PFSK-1 (cell line): ENCODE data around the gene SALL1.

Experiments
- FOXP2 ChIP-seq: optimal IDR thresholded peaks from 2 replicates; pipeline ENCODE3; 2011; ENCODE audit warnings: borderline replicate concordance, control low read depth, inconsistent platforms; ENCODE audit not compliant: insufficient read depth; ENCODE audit errors: extremely low read length, extremely low read depth
- POLR2AphosphoS5 ChIP-seq: IDR thresholded peaks from 2 replicates; pipeline ENCODE4 v1.6.1; 2012; ENCODE audit warnings: low read depth, mild to moderate bottlenecking, control low read depth, low read length, moderate library complexity
- REST ChIP-seq, 2 experiments: IDR thresholded peaks; 2 replicates each; pipeline versions ENCODE4 v1.6.1 to v1.8.0; 2011 to 2012; ENCODE audit warnings: low read depth in 2 of 2, low read length in 2 of 2, control low read depth in 1 of 2, inconsistent platforms in 1 of 2, mild to moderate bottlenecking in 1 of 2, moderate library complexity in 1 of 2; ENCODE audit not compliant: insufficient read depth in 1 of 2
- SIN3A ChIP-seq: IDR thresholded peaks from 2 replicates; pipeline ENCODE4 v1.6.1; 2012; ENCODE audit warnings: mild to moderate bottlenecking, low read length, moderate library complexity, borderline replicate concordance; ENCODE audit not compliant: insufficient read depth
- TAF1 ChIP-seq: IDR thresholded peaks from 2 replicates; pipeline ENCODE4 v1.6.1; 2012; ENCODE audit warnings: low read length, control low read depth, borderline replicate concordance; ENCODE audit not compliant: insufficient read depth

SALL1 gene

GRCh38 chr16:51150165-51150887 is 744 bp downstream of the SALL1 start:
- TF ChIP-seq FOXP2 (no peak), POLR2AphosphoS5 (no peak), REST (IDR thresholded peaks at IDR 0.05; ENCODE audit: insufficient read depth in 1 of 2, low read depth in 2 of 2, low read length in 2 of 2) (no peak), TAF1 (no peak), SIN3A (no peak)

GRCh38 chr16:51149721-51150164 is 1.3 kb downstream of the SALL1 start:
- TF ChIP-seq POLR2AphosphoS5 (no peak), REST (IDR thresholded peaks at IDR 0.05; ENCODE audit: insufficient read depth in 1 of 2, low read depth in 2 of 2, low read length in 2 of 2) (no peak), TAF1 (no peak), FOXP2 (no peak), SIN3A (no peak)

GRCh38 chr16:51149251-51149661 is 1.8 kb downstream of the SALL1 start:
- TF ChIP-seq REST (IDR thresholded peaks at IDR 0.05; ENCODE audit: insufficient read depth in 1 of 2, low read depth in 2 of 2, low read length in 2 of 2) (no peak), POLR2AphosphoS5 (no peak), SIN3A (no peak), FOXP2 (no peak), TAF1 (no peak)

- TF ChIP-seq POLR2AphosphoS5 (no peak), FOXP2 (no peak), REST (IDR thresholded peaks at IDR 0.05; ENCODE audit: insufficient read depth in 1 of 2, low read depth in 2 of 2, low read length in 2 of 2) (no peak), SIN3A (no peak), TAF1 (no peak)
Measured at GRCh38 chr16:51148678-51149228, 2.3 kb downstream of the SALL1 start.
